Measurements from ENCODE around the gene CMKLR1.

CMKLR1 gene

DNA sequence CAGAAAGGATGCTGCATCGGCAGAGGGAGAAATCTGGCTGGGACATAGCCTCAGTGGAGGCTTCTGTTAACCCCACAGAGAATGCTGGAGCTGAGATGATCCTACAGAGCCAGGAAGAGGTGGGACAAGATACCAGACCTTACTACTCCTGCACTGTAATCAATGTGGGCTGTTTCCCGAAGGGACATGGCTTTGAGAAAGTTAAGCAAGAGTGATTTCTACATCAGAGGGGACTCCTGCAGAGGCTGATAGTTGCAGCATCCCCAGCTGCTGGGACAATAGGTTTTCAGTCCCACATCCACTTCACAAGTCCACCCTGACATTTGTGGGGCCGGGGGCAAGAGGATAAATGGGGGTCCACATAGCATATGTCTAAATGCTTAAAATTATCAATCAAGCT lies 22.5 kb upstream of the CMKLR1 start:
- no peak for DNase-seq (ENCODE audit: low read depth)

GRCh38 chr12:108360487-108360886 lies 21.4 kb upstream of the CMKLR1 start:
- DNase-seq (ENCODE audit: low read depth): no peak

- DNase-seq (ENCODE audit: low read depth): no peak
Observed at GRCh38 chr12:108360057-108360456, 20.9 kb upstream of the CMKLR1 start.

- no peak for DNase-seq (ENCODE audit: low read depth)
Observed at GRCh38 chr12:108358580-108358965, 19.5 kb upstream of the CMKLR1 start.

- no peak for DNase-seq (ENCODE audit: low read depth)
Observed at GRCh38 chr12:108357834-108358579, 18.9 kb upstream of the CMKLR1 start.

DNA sequence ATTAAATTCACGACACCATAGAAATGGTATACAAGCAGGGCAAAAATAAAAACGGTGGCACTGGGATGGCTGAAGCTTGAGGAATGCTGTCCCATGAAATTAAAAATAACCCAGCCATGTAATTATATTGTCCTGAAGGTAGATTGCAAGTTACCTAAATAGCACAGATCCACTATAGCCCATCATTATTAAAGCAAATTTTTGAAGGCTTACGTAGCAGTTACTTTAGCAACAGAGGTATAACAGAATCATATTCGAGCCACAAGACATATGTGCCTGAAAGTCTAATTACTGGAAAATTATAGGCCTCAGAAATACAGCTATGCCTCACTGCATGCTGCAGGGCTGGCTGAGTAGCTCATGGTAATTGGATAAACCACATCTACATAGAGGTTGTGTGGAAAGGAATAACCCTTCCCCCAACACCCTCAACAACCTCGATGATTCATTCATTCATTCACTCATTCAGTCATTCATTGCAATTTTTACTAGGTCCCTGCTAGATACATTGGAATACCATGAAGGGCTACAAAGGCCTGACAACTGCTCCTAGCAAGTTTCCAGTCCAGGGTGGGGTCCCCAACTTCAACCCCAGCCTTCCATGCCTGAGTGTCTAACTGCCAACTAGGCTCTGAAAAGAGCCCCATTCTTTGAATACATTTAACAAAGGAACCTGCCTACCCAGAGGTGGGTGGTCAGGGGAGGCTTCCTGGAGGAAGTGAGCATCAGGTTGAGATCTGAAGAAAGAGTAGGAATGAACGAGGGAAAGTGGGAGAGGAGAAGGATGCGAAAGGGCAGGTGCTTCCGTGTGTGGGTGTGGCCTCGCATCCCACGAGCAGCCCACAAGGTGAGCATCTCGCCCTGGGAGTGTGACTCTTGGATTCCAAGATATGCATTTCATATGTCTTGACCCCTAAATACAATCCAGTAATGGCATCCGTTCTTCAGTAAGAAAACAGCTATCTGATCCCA lies 18.0 kb upstream of the CMKLR1 start:
- DNase-seq (ENCODE audit: low read depth): no peak

- DNase-seq (ENCODE audit: low read depth): no peak
Observed at GRCh38 chr12:108355069-108355468, 16.0 kb upstream of the CMKLR1 start.

DNA sequence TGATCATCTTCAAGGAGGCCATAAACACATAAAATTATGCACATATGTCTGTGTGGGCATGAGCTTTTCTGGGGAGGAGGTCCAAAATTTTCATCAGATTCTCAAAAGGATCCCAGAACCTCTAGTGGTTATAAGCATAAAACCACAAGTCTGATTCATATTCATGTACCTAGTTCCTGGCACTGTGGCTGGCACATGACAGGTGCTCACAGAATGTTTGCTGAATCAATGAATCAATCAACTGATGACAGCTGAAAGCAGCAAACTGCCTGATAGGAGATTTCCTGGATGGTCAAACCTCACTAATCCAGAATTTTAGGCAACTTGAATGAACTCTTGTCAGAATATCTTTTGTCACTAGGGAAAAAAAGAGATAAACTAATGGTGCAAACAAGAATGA lies 13.5 kb upstream of the CMKLR1 start:
- DNase-seq (ENCODE audit: low read depth): no peak

GRCh38 chr12:108350511-108350910 lies 11.4 kb upstream of the CMKLR1 start:
- DNase-seq (ENCODE audit: low read depth): no peak

DNA sequence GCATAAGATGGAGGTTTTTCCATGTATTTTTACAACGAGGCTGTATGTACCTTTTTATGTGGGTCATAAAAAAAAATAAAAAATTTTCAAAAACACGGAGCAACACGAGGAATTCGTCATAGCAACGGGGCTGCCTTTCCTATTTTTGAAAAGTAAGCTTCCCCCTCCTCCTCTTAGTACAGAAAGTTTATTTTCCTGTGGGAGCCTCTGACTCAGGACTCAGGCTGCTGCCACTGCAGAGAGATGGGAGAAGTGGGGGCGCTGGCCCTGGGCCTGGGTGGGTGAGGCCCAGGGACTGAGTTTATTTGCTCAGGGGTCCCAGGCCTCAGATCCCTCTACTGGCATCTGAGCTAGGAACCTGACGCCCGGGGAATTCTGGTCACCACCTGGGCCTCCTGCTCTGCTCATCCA lies 10.2 kb upstream of the CMKLR1 start:
- no peak for DNase-seq (ENCODE audit: low read depth)

DNA sequence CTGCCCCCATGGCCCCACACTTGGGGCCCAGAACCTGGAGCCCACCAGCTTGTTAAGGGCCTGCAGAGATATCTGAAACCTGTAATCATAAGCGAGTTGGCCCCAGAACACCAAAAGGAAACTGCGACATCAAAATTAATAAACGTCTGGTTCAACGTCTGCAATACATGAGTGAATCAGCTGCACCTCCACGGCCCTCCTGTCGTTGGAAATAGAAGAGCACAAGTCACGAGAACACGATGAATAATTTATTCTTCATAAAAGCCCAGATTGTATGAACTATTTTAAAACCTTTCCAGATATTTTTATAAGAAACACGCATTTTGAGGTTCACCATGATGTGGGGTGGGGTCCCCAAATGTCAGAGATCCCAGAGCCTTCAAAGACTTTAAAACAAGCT lies 9.7 kb upstream of the CMKLR1 start:
- DNase-seq (ENCODE audit: low read depth): no peak

DNA sequence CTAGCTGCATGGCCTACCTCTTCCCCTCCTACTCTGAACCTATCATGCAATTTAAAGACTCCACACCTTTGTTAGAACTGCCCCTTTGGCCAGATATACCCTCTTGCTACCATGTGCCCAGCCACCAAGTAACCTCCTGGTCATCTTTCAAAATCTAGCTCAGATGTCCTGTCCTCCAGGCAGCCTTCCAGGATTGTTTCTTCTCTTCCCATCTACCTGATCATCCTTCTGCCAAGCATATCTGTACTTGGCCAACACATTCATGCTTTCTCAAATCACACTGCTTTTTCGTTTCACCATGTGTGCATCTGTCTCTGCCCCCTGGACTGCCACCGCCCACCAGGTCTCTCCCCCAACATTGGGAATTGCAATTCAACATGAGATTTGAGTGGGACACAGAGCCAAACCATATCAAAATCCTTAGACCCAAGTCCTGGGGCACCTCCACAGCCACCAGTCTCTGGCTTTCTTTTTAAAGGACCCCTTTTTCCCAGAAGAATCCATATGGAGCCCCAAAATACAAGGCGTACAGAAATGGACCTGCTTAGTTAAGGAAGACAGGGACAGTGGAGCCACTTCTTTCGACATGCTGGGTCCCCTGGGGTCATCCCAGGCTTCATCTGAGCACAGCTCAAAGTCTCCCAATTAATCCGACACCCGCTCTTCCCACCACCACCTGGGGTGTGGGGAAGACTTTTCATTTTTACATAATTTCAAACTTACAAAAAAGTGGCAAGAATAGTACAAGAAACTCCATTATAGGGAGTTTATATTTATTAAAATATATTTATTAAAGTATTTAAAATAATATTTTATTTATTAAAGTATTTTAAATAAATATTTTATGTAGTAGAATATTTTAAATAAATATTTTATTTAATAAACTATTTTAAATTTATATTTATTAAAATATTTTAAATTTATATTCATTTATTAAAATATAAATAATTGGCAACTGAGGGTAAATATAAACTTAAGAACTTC lies 7.9 kb upstream of the CMKLR1 start:
- no peak for DNase-seq (ENCODE audit: low read depth)

DNA sequence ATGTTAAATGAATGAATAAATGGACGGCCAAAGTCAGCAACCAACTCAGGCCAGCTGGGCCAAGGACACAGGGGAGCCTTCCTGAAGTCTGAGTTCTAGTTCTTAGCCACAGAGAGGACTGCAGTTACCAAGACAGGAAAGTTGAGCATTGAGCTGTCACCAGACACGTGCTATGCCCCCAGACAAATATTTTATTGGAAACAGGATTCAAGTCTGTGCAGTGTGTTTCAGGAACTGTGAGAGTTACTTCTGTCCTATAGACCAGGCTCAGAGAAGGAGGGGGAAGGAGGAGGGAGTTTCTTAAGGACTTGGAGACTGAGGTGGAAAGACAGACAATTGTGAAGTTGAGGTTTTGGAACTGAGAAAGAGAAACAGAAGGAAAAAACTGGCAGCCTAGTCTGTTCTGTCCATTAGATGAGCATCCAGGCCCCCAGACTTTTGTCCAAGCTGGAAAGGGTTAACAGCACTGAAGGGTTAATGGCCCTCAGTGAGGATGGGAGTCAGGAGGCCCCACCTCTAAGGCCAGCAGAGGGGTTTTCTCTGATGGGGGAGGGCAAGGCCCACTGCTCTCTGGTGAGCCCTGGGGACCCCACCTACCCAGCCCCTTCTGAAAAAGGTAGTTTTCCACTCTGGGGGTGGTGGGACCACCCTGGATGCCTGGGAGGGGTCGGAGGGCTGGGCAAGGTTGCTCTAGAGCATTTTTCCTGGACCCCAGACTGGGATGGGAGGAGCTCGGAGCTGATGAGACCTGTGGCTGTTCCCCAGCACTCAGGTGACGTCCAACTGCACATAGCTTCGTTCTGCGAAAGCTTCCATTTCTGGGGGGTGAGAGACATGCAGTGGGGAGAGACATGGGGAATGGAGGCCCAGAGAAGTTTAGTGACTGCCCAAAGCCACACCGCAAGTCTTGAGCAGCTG lies 6.9 kb upstream of the CMKLR1 start:
- no peak for DNase-seq (ENCODE audit: low read depth)

GRCh38 chr12:108342985-108343384 lies 3.9 kb upstream of the CMKLR1 start:
- DNase-seq (ENCODE audit: low read depth): no peak

DNA sequence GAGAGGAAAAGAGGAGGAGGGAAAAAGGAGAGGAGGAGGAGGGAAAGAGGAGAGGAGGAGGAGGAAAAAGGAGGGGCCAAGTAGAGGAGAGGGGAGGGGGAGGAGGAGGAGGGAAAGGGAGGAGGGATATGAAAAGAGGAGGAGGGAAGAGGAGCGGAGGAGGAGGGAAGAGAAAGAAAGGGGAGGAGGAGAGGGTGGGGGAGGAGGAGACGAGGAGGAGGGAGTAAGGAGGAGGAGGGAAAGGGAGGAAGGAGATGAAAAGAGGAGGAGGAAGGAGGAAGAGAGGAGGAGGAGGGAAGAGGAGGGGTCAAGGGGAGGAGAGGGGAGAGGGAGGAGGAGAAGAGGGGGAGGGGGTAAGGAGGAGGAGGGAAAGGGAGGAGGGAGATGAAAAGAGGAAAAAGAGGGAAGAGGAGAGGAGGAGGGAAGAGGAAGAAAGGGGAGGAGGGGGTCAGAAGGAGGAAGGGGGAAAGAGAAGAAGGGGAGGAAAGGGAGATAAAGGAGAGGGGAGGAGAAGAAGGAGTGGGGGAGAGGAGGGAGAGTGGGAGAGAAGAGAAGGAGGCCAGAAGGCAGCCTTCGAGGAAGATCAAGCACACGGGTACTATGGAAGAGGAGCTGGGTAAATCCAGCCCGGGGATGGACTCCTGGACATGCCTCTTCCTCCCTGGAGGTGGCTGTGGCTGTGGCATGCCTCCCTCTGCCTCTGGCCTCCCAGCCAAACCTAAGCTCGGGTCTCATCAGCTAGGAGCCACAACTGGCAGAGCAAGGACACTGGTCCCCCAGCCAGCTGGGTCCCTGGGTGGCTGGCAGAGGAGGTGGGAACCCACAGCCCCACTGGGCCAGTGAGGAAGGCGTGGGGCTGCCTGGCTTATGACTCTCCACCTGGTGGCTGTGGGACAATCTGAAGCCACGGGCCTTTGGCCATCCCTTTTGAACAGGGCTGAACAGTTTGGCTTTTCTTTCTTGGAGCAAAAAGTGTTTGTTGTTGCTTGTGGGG lies 3.0 kb upstream of the CMKLR1 start:
- DNase-seq (ENCODE audit: low read depth): no peak

GRCh38 chr12:108341356-108341755 lies 2.2 kb upstream of the CMKLR1 start:
- no peak for DNase-seq (ENCODE audit: low read depth)

GRCh38 chr12:108340037-108340436 lies 926 bp upstream of the CMKLR1 start:
- no peak for DNase-seq (ENCODE audit: low read depth)

DNA sequence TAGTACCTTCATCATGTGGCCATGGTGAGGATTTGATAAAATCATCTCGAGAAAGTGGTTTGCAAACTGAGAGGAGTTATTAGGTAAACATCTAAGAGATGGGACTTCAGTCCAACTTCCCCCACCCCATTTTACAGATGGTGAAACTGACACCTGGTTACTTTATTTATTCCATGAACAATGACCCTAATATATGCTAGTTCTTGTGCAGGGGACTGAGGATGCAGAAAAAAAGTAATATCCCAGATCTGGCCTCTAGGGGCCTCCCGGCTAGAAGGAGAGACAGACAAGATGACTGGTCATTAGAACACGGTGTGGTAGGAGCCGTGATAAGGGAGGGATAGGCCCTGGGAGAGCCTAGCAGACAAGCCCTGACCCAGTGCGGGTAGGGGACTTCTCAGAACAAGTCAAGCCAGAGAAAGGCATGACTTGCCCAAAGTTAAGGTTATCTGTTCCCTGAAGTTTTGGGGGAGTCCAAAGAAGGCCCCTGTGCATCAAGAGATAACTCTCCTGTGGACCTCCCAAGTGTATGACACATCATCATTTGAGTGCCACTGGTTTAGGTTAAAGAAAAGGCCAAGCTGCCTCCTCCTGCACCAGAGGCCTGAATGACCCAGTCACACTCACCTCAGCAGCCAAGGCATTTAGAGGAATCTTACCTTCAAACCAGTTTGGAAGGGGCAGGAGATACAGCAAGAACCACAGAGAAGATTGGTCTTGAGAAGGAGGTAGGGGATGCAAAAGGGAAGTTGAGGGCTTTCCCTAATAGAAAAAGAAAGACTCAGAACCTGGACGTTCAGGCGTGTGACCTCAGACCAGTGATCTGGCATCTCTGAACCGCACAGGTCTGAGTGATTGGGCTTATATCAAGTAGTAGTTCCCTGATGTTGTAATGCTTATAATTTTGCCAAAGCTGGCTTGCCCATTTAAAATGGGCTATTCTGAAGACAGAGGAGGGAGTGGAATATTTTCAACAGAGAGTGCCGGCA lies 1.6 kb downstream of the CMKLR1 start:
- no peak for DNase-seq (ENCODE audit: low read depth)

Measured in activated T-helper 1 cell treated with Interleukin-2 at 50 U/mL for 16 hours (primary cell).